SK-N-SH treated with all-trans-retinoic acid at 6 μM for 48 hours (cell line): ENCODE measurements around the gene ERP44.

Experiments used
- BACH2 ChIP-seq: fragments of 250-450 bp; sonication (Bioruptor Pico); IDR thresholded peaks from 2 replicates; pipeline ENCODE4 v1.9.0; 2021; ENCODE audit warnings: mild to moderate bottlenecking, borderline replicate concordance
- ESRRG ChIP-seq: fragments of 250-450 bp; sonication (Bioruptor Pico); IDR thresholded peaks from 2 replicates; pipeline ENCODE4 v1.6.1; 2021; ENCODE audit warnings: mild to moderate bottlenecking
- GLIS3 ChIP-seq: fragments of 250-450 bp; sonication (Bioruptor Pico); IDR thresholded peaks from 2 replicates; pipeline ENCODE4 v1.5.0; 2020; ENCODE audit warnings: mild to moderate bottlenecking, moderate library complexity
- ISL1 ChIP-seq: fragments of 250-450 bp; sonication (Bioruptor Pico); IDR thresholded peaks from 2 replicates; pipeline ENCODE4 v2.1.2; 2022; ENCODE audit warnings: mild to moderate bottlenecking, moderate library complexity
- RARB ChIP-seq: fragments of 250-450 bp; sonication (Bioruptor Pico); IDR thresholded peaks from 2 replicates; pipeline ENCODE4 v1.8.0; 2021; ENCODE audit warnings: mild to moderate bottlenecking, moderate library complexity
- SNAI2 ChIP-seq: fragments of 250-450 bp; sonication (Bioruptor Pico); IDR thresholded peaks from 2 replicates; pipeline ENCODE4 v1.5.0; 2020; ENCODE audit warnings: mild to moderate bottlenecking, moderate library complexity
- ZFP3 ChIP-seq: fragments of 250-450 bp; sonication (Bioruptor Pico); IDR thresholded peaks from 2 replicates; pipeline ENCODE4 v1.5.0; 2020; ENCODE audit warnings: mild to moderate bottlenecking, moderate library complexity
- ZFP30 ChIP-seq: fragments of 450-650 bp; formaldehyde crosslinking; IDR thresholded peaks from 2 replicates; pipeline ENCODE4 v1.5.0; 2022; ENCODE audit warnings: mild to moderate bottlenecking, moderate library complexity
- ZNF565 ChIP-seq: fragments of 450-650 bp; formaldehyde crosslinking; conservative IDR thresholded peaks from 2 replicates; pipeline ENCODE4 v1.5.0; 2020; ENCODE audit warnings: low read depth, mild to moderate bottlenecking, moderate library complexity
- TF ChIP-seq, protein P1 (sequence below): fragments of 250-450 bp; sonication (Bioruptor Pico); IDR thresholded peaks from 2 replicates; pipeline ENCODE4 v1.8.0; 2020; ENCODE audit warnings: mild to moderate bottlenecking, moderate library complexity, borderline replicate concordance

DNA sequence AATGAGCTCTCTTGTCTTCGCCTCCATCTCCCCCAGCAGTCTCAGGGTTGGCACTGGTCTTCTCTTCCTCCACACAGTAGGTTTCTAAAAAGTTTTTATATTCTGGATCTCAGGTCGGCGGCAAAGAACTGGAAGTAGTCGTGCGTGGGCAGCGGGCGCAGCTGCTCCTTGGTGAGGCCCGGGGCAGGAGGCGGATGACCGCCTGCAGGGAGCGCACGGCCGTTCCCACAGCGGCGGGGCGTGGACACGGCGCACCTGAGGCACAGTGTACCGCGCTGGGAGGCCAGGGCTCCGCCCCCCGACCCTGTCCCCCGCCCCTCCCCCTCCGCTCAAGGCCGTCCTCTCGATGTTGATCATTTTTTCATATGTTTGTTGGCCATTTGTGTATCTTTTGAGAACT lies 99.9 kb downstream of the ERP44 start:
- TF ChIP-seq BACH2 (CRISPR knock-in tag) = no peak
- TF ChIP-seq SNAI2 (CRISPR knock-in tag) = no peak
- no peak for TF ChIP-seq GLIS3 (CRISPR knock-in tag)
- TF ChIP-seq ESRRG (CRISPR knock-in tag) = no peak
- no peak for TF ChIP-seq ISL1 (CRISPR knock-in tag)
- no peak for TF ChIP-seq RARB (CRISPR knock-in tag)
- no peak for TF ChIP-seq ZFP3
- TF ChIP-seq, protein P1, sequence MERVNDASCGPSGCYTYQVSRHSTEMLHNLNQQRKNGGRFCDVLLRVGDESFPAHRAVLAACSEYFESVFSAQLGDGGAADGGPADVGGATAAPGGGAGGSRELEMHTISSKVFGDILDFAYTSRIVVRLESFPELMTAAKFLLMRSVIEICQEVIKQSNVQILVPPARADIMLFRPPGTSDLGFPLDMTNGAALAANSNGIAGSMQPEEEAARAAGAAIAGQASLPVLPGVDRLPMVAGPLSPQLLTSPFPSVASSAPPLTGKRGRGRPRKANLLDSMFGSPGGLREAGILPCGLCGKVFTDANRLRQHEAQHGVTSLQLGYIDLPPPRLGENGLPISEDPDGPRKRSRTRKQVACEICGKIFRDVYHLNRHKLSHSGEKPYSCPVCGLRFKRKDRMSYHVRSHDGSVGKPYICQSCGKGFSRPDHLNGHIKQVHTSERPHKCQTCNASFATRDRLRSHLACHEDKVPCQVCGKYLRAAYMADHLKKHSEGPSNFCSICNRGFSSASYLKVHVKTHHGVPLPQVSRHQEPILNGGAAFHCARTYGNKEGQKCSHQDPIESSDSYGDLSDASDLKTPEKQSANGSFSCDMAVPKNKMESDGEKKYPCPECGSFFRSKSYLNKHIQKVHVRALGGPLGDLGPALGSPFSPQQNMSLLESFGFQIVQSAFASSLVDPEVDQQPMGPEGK = no peak
- no peak for TF ChIP-seq ZNF565
- TF ChIP-seq ZFP30 (CRISPR knock-in tag) = no peak
